MM.1S (cell line): ENCODE results near the gene CAMK1G.

Experiments used
- DNase-seq: peaks from one replicate; pipeline ENCODE4 v3.0.0-alpha.2; 2015
- H2AFZ ChIP-seq: fragments of 300-600 bp; sonication (generic); 2 replicates; pipeline ENCODE4 v1.6.0; 2016; ENCODE audit warnings: antibody characterized with exemption, low read length
- H3F3A ChIP-seq: fragments of 300-600 bp; sonication (generic); 2 replicates; pipeline ENCODE4 v1.6.1; 2016; ENCODE audit warnings: mild to moderate bottlenecking, antibody characterized with exemption, low read length, moderate library complexity, mixed read lengths; ENCODE audit not compliant: insufficient read depth
- H3K27ac ChIP-seq: fragments of 300-600 bp; sonication (generic); 2 replicates; pipeline ENCODE4 v1.5.1; 2016; ENCODE audit warnings: mild to moderate bottlenecking, low read length
- H3K27me3 ChIP-seq: fragments of 300-600 bp; sonication (generic); replicated peaks from 2 replicates; pipeline ENCODE4 v1.6.0; 2016; ENCODE audit warnings: low read length; ENCODE audit not compliant: insufficient read depth
- H3K36me3 ChIP-seq: fragments of 300-600 bp; sonication (generic); replicated peaks from 2 replicates; pipeline ENCODE4 v1.6.1; 2016; ENCODE audit warnings: mild to moderate bottlenecking, low read length, mixed read lengths; ENCODE audit not compliant: insufficient read depth
- H3K4me1 ChIP-seq: fragments of 300-600 bp; sonication (generic); 2 replicates; pipeline ENCODE4 v1.6.1; 2016; ENCODE audit warnings: low read length, mixed read lengths
- H3K4me2 ChIP-seq: fragments of 300-600 bp; sonication (generic); 2 replicates; pipeline ENCODE4 v1.6.0; 2016; ENCODE audit warnings: low read depth, low read length
- H3K4me3 ChIP-seq: fragments of 300-600 bp; sonication (generic); 2 replicates; pipeline ENCODE4 v1.5.1; 2016; ENCODE audit warnings: low read length, mixed read lengths
- H3K79me2 ChIP-seq: fragments of 300-600 bp; sonication (generic); 2 replicates; pipeline ENCODE4 v1.6.1; 2016; ENCODE audit warnings: mixed run types, low read length, mixed read lengths
- H3K9ac ChIP-seq: fragments of 300-600 bp; sonication (generic); 2 replicates; pipeline ENCODE4 v1.6.1; 2016; ENCODE audit warnings: low read length, mixed read lengths
- H3K9me2 ChIP-seq: fragments of 300-600 bp; sonication (generic); replicated peaks from 2 replicates; pipeline ENCODE4 v1.6.1; 2016; ENCODE audit warnings: mild to moderate bottlenecking, low read length, mixed read lengths; ENCODE audit not compliant: insufficient read depth
- H3K9me3 ChIP-seq: fragments of 300-600 bp; sonication (generic); replicated peaks from 2 replicates; pipeline ENCODE4 v1.6.1; 2016; ENCODE audit warnings: mild to moderate bottlenecking, low read length, mixed read lengths; ENCODE audit not compliant: insufficient read depth
- H4K20me1 ChIP-seq: fragments of 300-600 bp; sonication (generic); 2 replicates; pipeline ENCODE4 v1.6.1; 2016; ENCODE audit warnings: mild to moderate bottlenecking, low read length, moderate library complexity, mixed read lengths; ENCODE audit not compliant: insufficient read depth
- CTCF ChIP-seq: fragments of 300-600 bp; sonication (generic); IDR thresholded peaks from 2 replicates; pipeline ENCODE4 v1.5.1; 2016; ENCODE audit warnings: antibody characterized with exemption, low read length, mixed read lengths
- EZH2 ChIP-seq: fragments of 300-600 bp; sonication (generic); optimal IDR thresholded peaks from 2 replicates; pipeline ENCODE3; 2017; ENCODE audit warnings: low read depth, mild to moderate bottlenecking, antibody characterized with exemption, low read length, mixed read lengths
- EZH2phosphoT487 ChIP-seq: fragments of 300-600 bp; sonication (generic); IDR thresholded peaks from 2 replicates; pipeline ENCODE4 v1.6.1; 2018; ENCODE audit warnings: antibody characterized with exemption, low read length

The CAMK1G gene

GRCh38 chr1:209537336-209538114, 46.0 kb upstream of the CAMK1G start:
- TF ChIP-seq EZH2phosphoT487: no peak
- no peak for TF ChIP-seq EZH2
- no peak for TF ChIP-seq CTCF

GRCh38 chr1:209539576-209539975, 43.9 kb upstream of the CAMK1G start:
- H3K9me3 ChIP-seq: no peaks in the 10 kb centered on the region
- H3K4me3 ChIP-seq: no peak overlapping the region
- H3K36me3 ChIP-seq: no peaks in the 10 kb centered on the region
- TF ChIP-seq CTCF (no peak), EZH2 (no peak), EZH2phosphoT487 (no peak)
- H3K27ac ChIP-seq: no peak overlapping the region
- no peaks in the 10 kb centered on the region for H3K4me1 ChIP-seq
- H3K9me2 ChIP-seq: no peaks in the 10 kb centered on the region
- DNase-seq: no peak
- H3K4me2 ChIP-seq: no peak overlapping the region
- no peaks in the 10 kb centered on the region for H4K20me1 ChIP-seq
- H3F3A ChIP-seq: no peaks in the 10 kb centered on the region
- H3K27me3 ChIP-seq: no peaks in the 10 kb centered on the region
- no peak overlapping the region for H2AFZ ChIP-seq
- H3K79me2 ChIP-seq: no peaks in the 10 kb centered on the region
- H3K9ac ChIP-seq: no peak overlapping the region

More at GRCh38 chr1:209537336-209538114, 46.0 kb upstream of the CAMK1G start:
- Histone ChIP-seq H3K79me2 (no peaks in the 10 kb centered on the region), H2AFZ (no peak overlapping the region), H3K4me1 (no peaks in the 10 kb centered on the region), H4K20me1 (no peaks in the 10 kb centered on the region), H3K9ac (no peak overlapping the region), H3K36me3 (no peaks in the 10 kb centered on the region), H3K9me3 (no peaks in the 10 kb centered on the region), H3K27me3 (no peaks in the 10 kb centered on the region), H3F3A (no peaks in the 10 kb centered on the region), H3K4me2 (no peak overlapping the region), H3K4me3 (no peak overlapping the region), H3K27ac (no peak overlapping the region), H3K9me2 (no peaks in the 10 kb centered on the region)
- DNase-seq: no peak

GRCh38 chr1:209542585-209542984, 40.9 kb upstream of the CAMK1G start:
- peak; percentile 15 for DNase-seq
- Histone ChIP-seq H3K4me1 (no peaks in the 10 kb centered on the region), H3K4me3 (no peak overlapping the region), H3K9me2 (no peaks in the 10 kb centered on the region), H3K4me2 (no peak overlapping the region), H4K20me1 (no peaks in the 10 kb centered on the region), H3F3A (no peaks in the 10 kb centered on the region), H3K27ac (no peak overlapping the region), H3K79me2 (no peaks in the 10 kb centered on the region), H2AFZ (no peak overlapping the region), H3K27me3 (no peaks in the 10 kb centered on the region), H3K9me3 (no peaks in the 10 kb centered on the region), H3K9ac (no peak overlapping the region), H3K36me3 (no peaks in the 10 kb centered on the region)
- no peak for TF ChIP-seq EZH2
- TF ChIP-seq EZH2phosphoT487: no peak
- no peak for TF ChIP-seq CTCF
